ENCODE measurements around the gene GOLGA3. TPM values are rescaled to one million over a fixed set of nuclear protein-coding genes. Genes with fewer than 3 reads are reported as not detected.

GOLGA3 gene
- total RNA-seq, 4 donors from 2014 or later = 37.0 to 62.2 (median 54.0) TPM

- Histone ChIP-seq H3K9me3 (no peaks in the 10 kb centered on the region), H3K27ac (no peak overlapping the region), H3K4me1 (no peaks in the 10 kb centered on the region), H3K27me3 (no peaks in the 10 kb centered on the region), H3K4me3 (no peak overlapping the region), H3K36me3 (peaks cover 39 to 95% (median 40%) of the 10 kb centered on the region in 3 donors)
- 94 to 97% methylated on average over 6 to 18 of the region's 21 CpGs for WGBS, 2 donors
- no peak for DNase-seq
- intact Hi-C loops (cut with DNase I) = no loop called here
- TF ChIP-seq POLR2A (IDR thresholded peaks at IDR 0.05) (no peak), CTCF (IDR thresholded peaks at IDR 0.05) (no peak)
Measured at GRCh38 chr12:132789099-132789471, 39.6 kb downstream of the GOLGA3 start.

- no peak overlapping the region for H3K27ac ChIP-seq
- no peaks in the 10 kb centered on the region for H3K4me1 ChIP-seq
- TF ChIP-seq CTCF (IDR thresholded peaks at IDR 0.05) (no peak), POLR2A (IDR thresholded peaks at IDR 0.05) (no peak)
- H3K4me3 ChIP-seq = no peak overlapping the region
- H3K36me3 ChIP-seq = peaks cover 40 to 95% (median 43%) of the 10 kb centered on the region in 3 donors
- intact Hi-C loops (cut with DNase I) = no loop called here
- no peaks in the 10 kb centered on the region for H3K27me3 ChIP-seq
- H3K9me3 ChIP-seq = no peaks in the 10 kb centered on the region
- 95 to 97% methylated on average over 13 to 26 of the region's 29 CpGs for WGBS, 2 donors
- no peak for DNase-seq
Measured at GRCh38 chr12:132788375-132789098, 40.1 kb downstream of the GOLGA3 start.

- Histone ChIP-seq H3K36me3 (peaks cover 40 to 100% (median 43%) of the 10 kb centered on the region in 3 donors), H3K27me3 (no peaks in the 10 kb centered on the region), H3K4me1 (no peaks in the 10 kb centered on the region), H3K4me3 (no peak overlapping the region), H3K9me3 (no peaks in the 10 kb centered on the region), H3K27ac (no peak overlapping the region)
- DNase-seq = no peak
- intact Hi-C loops (cut with DNase I) = no loop called here
- 89 to 95% methylated on average over 7 to 13 of the region's 15 CpGs for WGBS, 2 donors
- no peak for TF ChIP-seq POLR2A (IDR thresholded peaks at IDR 0.05)
- no peak for TF ChIP-seq CTCF (IDR thresholded peaks at IDR 0.05)
Measured at GRCh38 chr12:132787877-132788276, 40.8 kb downstream of the GOLGA3 start.

- DNase-seq = no peak
- peaks cover 46 to 100% (median 58%) of the 10 kb centered on the region in 3 donors for H3K36me3 ChIP-seq
- H3K27ac ChIP-seq = no peak overlapping the region
- no peaks in the 10 kb centered on the region for H3K4me1 ChIP-seq
- WGBS, 2 donors = 89 to 100% methylated on average over 1 to 10 of the region's 21 CpGs
- H3K4me3 ChIP-seq = no peak overlapping the region
- no peak for TF ChIP-seq POLR2A (IDR thresholded peaks at IDR 0.05)
- intact Hi-C loops (cut with DNase I) = no loop called here
- H3K27me3 ChIP-seq = no peaks in the 10 kb centered on the region
- H3K9me3 ChIP-seq = no peaks in the 10 kb centered on the region
Measured at GRCh38 chr12:132786192-132786591, 42.5 kb downstream of the GOLGA3 start.

- no peaks in the 10 kb centered on the region for H3K4me1 ChIP-seq
- intact Hi-C loops (cut with DNase I) = no loop called here
- no peak for DNase-seq
- H3K36me3 ChIP-seq = peaks cover 56 to 100% (median 65%) of the 10 kb centered on the region in 3 donors
- no peaks in the 10 kb centered on the region for H3K27me3 ChIP-seq
- no peak for TF ChIP-seq POLR2A (IDR thresholded peaks at IDR 0.05)
- TF ChIP-seq CTCF (IDR thresholded peaks at IDR 0.05) = no peak
- no peaks in the 10 kb centered on the region for H3K9me3 ChIP-seq
- WGBS, 2 donors = 89% methylated on average over 9 of the region's 9 CpGs
- no peak overlapping the region for H3K27ac ChIP-seq
- no peak overlapping the region for H3K4me3 ChIP-seq
Measured at GRCh38 chr12:132784580-132784979, 44.1 kb downstream of the GOLGA3 start.

Measured in esophagus squamous epithelium (tissue), 5 donors.